Tibial artery (tissue), 4 donors: ENCODE results near the gene MCUB.
"Not testable (repeated sequence)": the region's sequence is repeated elsewhere in the genome, so short reads cannot be mapped to it uniquely, and the experiment has no call there.

Source experiments
- DNase-seq, 2 donors: peaks; one replicate each; pipeline ENCODE4 v3.0.0-alpha.2; 2019
- H3K27ac ChIP-seq, 2 donors: fragments of 200-600 bp; sonication (generic) in 1 of 2; 1 replicate in 1 of 2; 2 replicates in 1 of 2; pipeline ENCODE4 v1.5.1; 2018 to 2019; ENCODE audit warnings: mild to moderate bottlenecking in 1 of 2
- H3K27me3 ChIP-seq, 2 donors: fragments of 200-600 bp; sonication (generic) in 1 of 2; one replicate each; pipeline versions ENCODE4 v1.5.1 to v1.6.0; 2016 to 2019
- H3K36me3 ChIP-seq, 3 donors: fragments of 200-600 bp; sonication (generic) in 2 of 3; one replicate each; pipeline ENCODE4 v1.5.1; 2016 to 2019; ENCODE audit warnings: mild to moderate bottlenecking in 2 of 3
- H3K4me1 ChIP-seq, 4 donors: fragments of 200-600 bp; sonication (generic) in 2 of 4; 1 replicate in 3 of 4; 2 replicates in 1 of 4; pipeline ENCODE4 v1.5.1; 2016 to 2019
- H3K4me3 ChIP-seq, 2 donors: fragments of 200-600 bp; sonication (generic) in 1 of 2; 1 replicate in 1 of 2; 2 replicates in 1 of 2; pipeline ENCODE4 v1.5.1; 2018 to 2019; ENCODE audit warnings: mild to moderate bottlenecking in 2 of 2
- H3K9me3 ChIP-seq, 3 donors: fragments of 200-600 bp; sonication (generic) in 1 of 3; one replicate each; pipeline ENCODE4 v1.5.1; 2016 to 2019
- intact Hi-C: fragments of 100-400 bp; cut with DNase I; formaldehyde crosslinking; loops from one replicate; pipeline ENCODE4 v1.15.0; 2023; ENCODE audit warnings: low total_unique reads
- TF ChIP-seq, protein P1 (sequence below), 2 experiments: fragments of 200-600 bp in 1 of 2; fragments of 450-650 bp in 1 of 2; IDR thresholded peaks; one replicate each; pipeline ENCODE4 v1.5.1; 2017 to 2019; ENCODE audit warnings: antibody characterized with exemption in 2 of 2, mild to moderate bottlenecking in 1 of 2, moderate library complexity in 1 of 2

Gene MCUB

DNA sequence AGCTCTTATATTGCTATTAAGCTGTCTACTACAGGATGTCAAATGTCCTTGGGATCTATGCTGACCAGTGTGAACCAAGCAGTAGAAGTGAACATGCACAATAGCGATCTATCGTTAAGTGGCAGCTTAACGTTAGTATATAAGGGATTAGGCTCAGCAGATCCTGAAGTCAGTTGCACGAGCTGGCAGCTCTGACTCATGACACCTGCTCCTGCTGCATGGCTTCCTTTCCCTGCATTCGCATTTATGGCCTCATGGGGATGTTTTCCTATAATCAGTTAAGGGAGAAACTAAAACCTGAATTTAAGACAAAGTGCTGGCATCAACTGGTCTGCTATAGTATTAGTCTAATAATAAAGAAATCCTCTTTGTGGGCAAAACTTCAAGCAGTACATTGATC lies 12.7 kb upstream of the MCUB start:
- intact Hi-C loops: no loop called here
- TF ChIP-seq, protein P1, sequence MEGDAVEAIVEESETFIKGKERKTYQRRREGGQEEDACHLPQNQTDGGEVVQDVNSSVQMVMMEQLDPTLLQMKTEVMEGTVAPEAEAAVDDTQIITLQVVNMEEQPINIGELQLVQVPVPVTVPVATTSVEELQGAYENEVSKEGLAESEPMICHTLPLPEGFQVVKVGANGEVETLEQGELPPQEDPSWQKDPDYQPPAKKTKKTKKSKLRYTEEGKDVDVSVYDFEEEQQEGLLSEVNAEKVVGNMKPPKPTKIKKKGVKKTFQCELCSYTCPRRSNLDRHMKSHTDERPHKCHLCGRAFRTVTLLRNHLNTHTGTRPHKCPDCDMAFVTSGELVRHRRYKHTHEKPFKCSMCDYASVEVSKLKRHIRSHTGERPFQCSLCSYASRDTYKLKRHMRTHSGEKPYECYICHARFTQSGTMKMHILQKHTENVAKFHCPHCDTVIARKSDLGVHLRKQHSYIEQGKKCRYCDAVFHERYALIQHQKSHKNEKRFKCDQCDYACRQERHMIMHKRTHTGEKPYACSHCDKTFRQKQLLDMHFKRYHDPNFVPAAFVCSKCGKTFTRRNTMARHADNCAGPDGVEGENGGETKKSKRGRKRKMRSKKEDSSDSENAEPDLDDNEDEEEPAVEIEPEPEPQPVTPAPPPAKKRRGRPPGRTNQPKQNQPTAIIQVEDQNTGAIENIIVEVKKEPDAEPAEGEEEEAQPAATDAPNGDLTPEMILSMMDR (IDR thresholded peaks at IDR 0.05): no peak
- no peaks in the 10 kb centered on the region for H3K4me1 ChIP-seq
- no peak for DNase-seq
- H3K27ac ChIP-seq: no peak overlapping the region
- H3K27me3 ChIP-seq: no peaks in the 10 kb centered on the region
- H3K36me3 ChIP-seq: peaks cover 0 to 37% (median 10%) of the 10 kb centered on the region in 3 donors
- H3K4me3 ChIP-seq: no peak overlapping the region
- no peaks in the 10 kb centered on the region for H3K9me3 ChIP-seq

DNA sequence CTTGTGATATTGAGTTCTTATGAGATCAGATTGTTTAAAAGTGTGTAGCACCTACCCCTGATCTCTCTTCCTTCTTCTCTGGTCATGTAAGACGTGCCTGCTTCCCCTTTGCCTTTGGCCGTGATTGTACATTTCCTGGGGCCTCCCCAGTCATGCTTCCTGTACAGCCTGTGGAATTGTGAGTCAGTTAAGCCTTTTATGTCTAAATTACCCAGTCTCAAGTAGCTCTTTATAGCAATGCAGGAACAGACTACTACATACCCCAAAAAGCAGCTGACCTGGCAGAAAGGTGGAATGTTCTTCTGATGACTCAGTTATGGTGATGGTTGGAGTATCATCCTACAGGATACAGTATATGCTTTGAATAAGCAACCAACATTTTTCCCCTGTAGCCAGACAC lies 11.4 kb upstream of the MCUB start:
- Histone ChIP-seq H3K4me3 (no peak overlapping the region), H3K9me3 (no peaks in the 10 kb centered on the region), H3K27ac (no peak overlapping the region), H3K27me3 (no peaks in the 10 kb centered on the region), H3K36me3 (peaks cover 0 to 25% (median 9%) of the 10 kb centered on the region in 3 donors), H3K4me1 (no peaks in the 10 kb centered on the region)
- TF ChIP-seq, protein P1 (IDR thresholded peaks at IDR 0.05): no peak
- DNase-seq: peak in 1 of 2 donors; percentile 31
- intact Hi-C loops: no loop called here

DNA sequence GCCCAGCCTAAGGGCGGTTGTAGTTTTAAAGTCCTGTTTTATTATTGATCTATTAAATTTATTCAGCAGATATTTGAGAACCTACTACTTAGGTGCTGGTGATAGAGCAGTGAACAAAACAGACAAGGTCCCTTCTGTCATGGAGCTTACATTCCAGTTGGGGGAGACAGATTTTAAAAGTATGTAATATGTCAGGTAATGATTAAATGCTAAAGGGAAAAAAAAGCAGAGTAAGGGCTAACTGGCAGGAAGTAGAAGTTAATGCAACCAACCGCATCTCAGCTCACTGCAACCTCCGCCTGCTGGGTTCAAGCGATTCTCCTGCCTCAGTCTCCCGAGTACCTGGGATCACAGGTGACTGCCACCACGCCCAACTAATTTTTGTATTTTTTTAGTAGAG lies 7.8 kb upstream of the MCUB start:
- H3K27ac ChIP-seq: no peak overlapping the region
- DNase-seq: no peak
- TF ChIP-seq, protein P1 (IDR thresholded peaks at IDR 0.05): no peak
- no peaks in the 10 kb centered on the region for H3K4me1 ChIP-seq
- no peaks in the 10 kb centered on the region for H3K9me3 ChIP-seq
- H3K36me3 ChIP-seq: peaks cover 0 to 16% (median 0%) of the 10 kb centered on the region in 3 donors
- intact Hi-C loops: no loop called here
- H3K4me3 ChIP-seq: no peak overlapping the region
- H3K27me3 ChIP-seq: no peaks in the 10 kb centered on the region

DNA sequence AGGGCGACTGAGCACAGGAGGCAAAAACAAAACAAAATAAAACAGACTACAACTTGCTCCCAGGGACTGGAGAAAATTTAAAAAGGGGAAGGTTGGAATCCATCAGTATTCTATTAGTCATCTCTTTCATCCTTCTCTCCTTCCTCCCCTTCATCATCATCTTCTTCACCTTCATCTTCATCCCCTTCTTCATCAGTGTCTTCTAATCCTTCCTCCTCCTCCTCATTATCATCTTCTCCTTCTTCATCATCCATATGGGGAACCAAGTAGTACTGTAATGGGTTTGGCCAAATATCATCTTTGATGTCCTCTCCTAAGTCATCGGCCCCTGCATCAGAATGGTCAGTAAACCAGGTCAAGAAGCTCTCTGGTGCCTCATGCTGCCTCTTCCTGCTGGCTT lies 6.9 kb upstream of the MCUB start:
- no peaks in the 10 kb centered on the region for H3K4me1 ChIP-seq
- TF ChIP-seq, protein P1 (IDR thresholded peaks at IDR 0.05): no peak
- intact Hi-C loops: no loop called here
- H3K9me3 ChIP-seq: no peaks in the 10 kb centered on the region
- no peak overlapping the region for H3K27ac ChIP-seq
- DNase-seq: no peak
- peaks cover 0 to 12% (median 0%) of the 10 kb centered on the region in 3 donors for H3K36me3 ChIP-seq
- no peak overlapping the region for H3K4me3 ChIP-seq
- H3K27me3 ChIP-seq: no peaks in the 10 kb centered on the region

DNA sequence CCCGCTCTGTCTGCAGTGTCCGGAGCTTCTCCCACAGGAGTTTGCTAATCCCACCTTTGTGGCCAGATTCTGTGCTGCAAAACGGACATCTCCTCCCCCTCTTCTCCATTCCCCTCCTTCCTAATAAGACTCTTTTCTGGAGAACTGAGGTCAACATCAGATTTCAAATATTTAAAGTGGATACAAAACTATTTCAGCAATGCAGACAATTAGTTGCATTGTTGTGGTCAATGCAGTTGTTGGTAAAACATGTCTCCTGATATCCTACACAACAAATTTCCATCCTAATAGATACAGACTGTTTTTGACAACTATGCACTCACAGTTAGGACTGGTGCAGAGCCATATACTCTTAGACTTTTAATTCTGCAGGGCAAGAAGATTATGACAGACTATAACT lies 5.1 kb upstream of the MCUB start:
- H3K27ac ChIP-seq: no peak overlapping the region
- TF ChIP-seq, protein P1 (IDR thresholded peaks at IDR 0.05): no peak
- no peak overlapping the region for H3K4me3 ChIP-seq
- peaks cover 0 to 4% (median 0%) of the 10 kb centered on the region in 3 donors for H3K36me3 ChIP-seq
- no peaks in the 10 kb centered on the region for H3K27me3 ChIP-seq
- intact Hi-C loops: no loop called here
- peaks cover 0 to 4% (median 2%) of the 10 kb centered on the region in 4 donors for H3K4me1 ChIP-seq
- DNase-seq: no peak
- H3K9me3 ChIP-seq: no peaks in the 10 kb centered on the region

DNA sequence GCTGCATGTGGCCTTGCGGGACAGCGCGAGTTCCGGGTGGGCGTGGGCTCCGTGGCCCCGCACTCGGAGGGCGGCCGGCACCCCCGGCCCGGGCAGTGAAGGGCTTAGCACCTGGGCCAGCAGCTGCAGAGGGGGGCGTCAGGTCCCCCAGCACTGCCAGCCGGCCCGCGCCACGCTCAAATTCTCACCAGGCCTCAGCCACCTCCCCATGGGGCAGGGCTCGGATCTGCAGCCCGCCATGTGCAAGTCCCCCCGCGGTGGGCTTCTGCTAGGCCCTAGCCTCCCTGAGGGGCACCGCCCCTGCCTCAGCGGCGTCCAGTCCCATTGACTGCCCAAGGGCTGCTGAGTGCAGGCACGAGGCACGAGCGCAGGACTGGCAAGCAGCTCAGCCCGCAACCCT lies 2.6 kb upstream of the MCUB start:
- TF ChIP-seq, protein P1 (IDR thresholded peaks at IDR 0.05): no peak
- H3K27ac ChIP-seq: no peak overlapping the region
- peaks cover 0 to 13% (median 9%) of the 10 kb centered on the region in 4 donors for H3K4me1 ChIP-seq
- H3K27me3 ChIP-seq: no peaks in the 10 kb centered on the region
- no peak for DNase-seq
- no peak overlapping the region for H3K4me3 ChIP-seq
- no peaks in the 10 kb centered on the region for H3K36me3 ChIP-seq
- no peaks in the 10 kb centered on the region for H3K9me3 ChIP-seq
- intact Hi-C loops: no loop called here

DNA sequence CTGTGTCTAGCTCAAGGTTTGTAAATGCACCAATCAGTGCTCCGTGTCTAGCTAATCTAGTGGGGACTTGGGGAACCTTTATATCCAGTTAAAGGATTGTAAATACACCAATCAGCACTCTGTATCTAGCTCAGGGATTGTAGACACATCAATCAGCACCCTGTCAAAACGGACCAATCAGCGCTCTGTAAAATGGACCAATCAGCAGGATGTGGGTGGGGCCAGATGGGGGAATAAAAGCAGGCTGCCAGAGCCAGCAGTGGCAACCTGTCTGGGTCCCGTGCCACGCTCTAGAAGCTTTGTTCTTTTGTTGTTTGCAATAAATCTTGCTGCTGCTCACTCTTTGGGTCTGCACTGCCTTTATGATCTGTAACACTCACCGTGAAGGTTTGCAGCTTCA lies 2.0 kb upstream of the MCUB start:
- H3K9me3 ChIP-seq, intact Hi-C loops, H3K27ac ChIP-seq, H3K4me3 ChIP-seq, H3K36me3 ChIP-seq, DNase-seq, H3K27me3 ChIP-seq: not testable (repeated sequence)
- peaks cover 0 to 13% (median 9%) of the 10 kb centered on the region in 4 donors for H3K4me1 ChIP-seq
